Gastroesophageal sphincter (tissue), 3 donors: Measurements from ENCODE around the gene MRPL40.

Experiments used
- CTCF ChIP-seq, 4 experiments: fragments of 200-600 bp in 2 of 4; fragments of 450-650 bp in 2 of 4; sonication (generic) in 1 of 4; IDR thresholded peaks; one replicate each; pipeline ENCODE4 v1.5.1; 2017 to 2019; ENCODE audit warnings: antibody characterized with exemption in 4 of 4, mild to moderate bottlenecking in 2 of 4, moderate library complexity in 2 of 4
- POLR2AphosphoS5 ChIP-seq: sonication (generic); formaldehyde crosslinking; IDR thresholded peaks from one replicate; pipeline ENCODE4 v1.6.1; 2017; ENCODE audit warnings: antibody characterized with exemption

DNA sequence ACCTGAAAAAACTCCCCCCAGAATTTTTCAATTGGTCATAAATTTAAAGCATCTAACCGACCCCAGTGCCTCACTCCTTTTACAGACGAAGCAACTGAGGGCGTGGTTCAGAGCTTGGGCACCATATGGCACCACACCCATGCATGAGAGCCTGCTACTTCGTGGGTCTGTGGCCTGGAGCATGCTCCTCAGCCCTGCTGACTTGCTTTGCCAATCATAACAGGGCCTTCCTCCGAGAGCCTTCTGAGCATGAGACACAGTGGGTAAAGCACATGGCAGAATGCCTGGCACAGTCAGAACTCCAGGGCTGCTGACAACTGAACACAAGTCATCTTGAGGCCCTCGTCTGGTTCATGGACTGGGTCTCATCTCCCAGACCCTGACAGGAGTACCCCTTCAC is 34.1 kb upstream of the MRPL40 start:
- TF ChIP-seq CTCF (IDR thresholded peaks at IDR 0.05) (no peak), POLR2AphosphoS5 (no peak)
